ENCODE results near the gene TFAP2E. TPM values are rescaled to one million over a fixed set of nuclear protein-coding genes. Genes with fewer than 3 reads are reported as not detected.

TFAP2E gene
- 0.42 and 0.83 TPM in 2 replicates for total RNA-seq

GRCh38 chr1:35573198-35574124, at the start of gene TFAP2E:
TFAP2E (plus strand) TSS chr1:35573314; CDS start chr1:35573578, 264 bp downstream.
- intact Hi-C loops (cut with micrococcal nuclease), result no loop called here

DNA sequence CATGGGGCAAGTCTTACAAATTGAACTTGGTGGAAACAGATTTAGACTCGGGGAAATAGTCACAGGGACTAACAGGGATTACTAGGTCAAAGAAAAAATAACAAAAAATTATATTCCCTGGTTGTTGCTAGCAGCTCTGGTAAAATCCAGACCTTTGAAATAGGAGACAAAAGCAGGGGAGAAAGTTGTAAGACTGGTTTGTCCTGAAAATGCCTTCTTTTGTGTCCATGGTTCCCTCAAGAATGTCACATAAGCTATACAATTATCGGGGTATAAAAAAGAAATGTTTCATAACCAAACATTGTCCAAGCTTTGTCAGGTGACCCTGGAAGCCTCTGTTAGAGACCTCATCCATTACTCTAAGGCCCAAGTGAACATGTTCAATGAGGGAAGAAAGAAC, 49.0 kb upstream of the TFAP2E start:
- intact Hi-C loops (cut with micrococcal nuclease), result no loop called here

GRCh38 chr1:35530168-35530567, 42.9 kb upstream of the TFAP2E start:
- intact Hi-C loops (cut with micrococcal nuclease), result no loop called here

DNA sequence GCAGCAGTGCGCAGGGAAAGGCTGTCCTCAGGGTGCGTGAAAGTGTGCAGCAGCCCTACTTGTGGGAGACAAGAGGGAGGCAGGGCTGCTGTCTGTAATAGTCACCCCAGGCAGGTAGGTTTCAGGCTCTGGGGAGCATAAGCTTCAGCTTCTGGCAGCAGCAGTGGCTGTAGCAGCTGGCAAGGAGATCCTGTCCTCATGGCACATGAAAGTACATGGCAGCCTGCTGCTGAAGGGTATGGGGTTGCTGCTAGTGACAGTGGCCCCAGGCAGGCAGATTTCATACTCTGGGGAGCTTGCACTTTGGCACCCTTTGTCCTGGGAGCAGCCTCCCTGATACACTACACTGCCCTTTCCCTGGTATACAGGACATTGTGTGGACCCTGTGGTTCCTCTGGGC, 42.2 kb upstream of the TFAP2E start:
- intact Hi-C loops (cut with micrococcal nuclease), result no loop called here

- intact Hi-C loops (cut with micrococcal nuclease), result no loop called here
These were observed 41.7 kb upstream of the TFAP2E start for GRCh38 chr1:35531368-35531767.

GRCh38 chr1:35532497-35533223, 40.5 kb upstream of the TFAP2E start:
- intact Hi-C loops (cut with micrococcal nuclease), result no loop called here

DNA sequence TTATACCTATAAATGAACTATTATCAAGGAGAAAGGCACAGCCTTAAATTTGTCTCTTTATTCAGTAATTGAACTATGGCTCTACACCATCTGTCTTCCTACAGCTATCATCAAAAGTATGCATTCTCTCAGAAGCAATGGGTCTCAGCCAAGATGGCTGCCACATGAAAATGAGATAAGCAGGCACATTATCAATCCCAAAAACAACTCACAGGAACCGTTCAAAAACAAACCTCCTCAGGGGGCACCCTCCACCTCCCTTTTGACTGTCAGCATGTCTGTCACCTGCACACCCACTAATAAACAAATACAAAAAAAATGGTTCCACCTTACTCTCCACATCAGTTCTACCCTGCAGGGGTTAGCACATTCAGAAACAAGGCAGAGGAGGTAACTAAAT, 39.5 kb upstream of the TFAP2E start:
- intact Hi-C loops (cut with micrococcal nuclease), result no loop called here

DNA sequence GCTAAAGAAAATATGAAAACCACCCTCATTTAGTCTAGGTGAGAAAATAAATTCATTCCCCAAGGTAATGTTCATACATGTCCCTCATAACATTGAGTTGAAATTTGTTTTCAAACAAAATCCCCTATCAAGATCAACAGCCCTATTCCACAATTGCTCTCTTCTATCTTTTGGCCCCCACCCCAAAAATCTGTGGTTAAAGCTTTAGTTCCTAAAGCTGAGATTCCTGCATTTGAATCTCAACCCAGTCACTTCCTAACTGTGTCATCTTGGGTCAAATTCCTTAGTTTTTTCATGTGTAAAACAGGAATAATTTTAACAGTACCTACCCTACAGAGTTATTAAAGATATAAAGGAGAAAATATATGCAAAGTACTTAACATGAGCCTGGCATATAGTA, 37.9 kb upstream of the TFAP2E start:
- intact Hi-C loops (cut with micrococcal nuclease), result no loop called here

- intact Hi-C loops (cut with micrococcal nuclease), result no loop called here
These were observed 36.5 kb upstream of the TFAP2E start for GRCh38 chr1:35536556-35537162.

GRCh38 chr1:35537806-35538205, 35.3 kb upstream of the TFAP2E start:
- intact Hi-C loops (cut with micrococcal nuclease), result no loop called here

- intact Hi-C loops (cut with micrococcal nuclease), result loop anchor here (1.0 kb wide), 1 partner anchor 33 kb away; no protein-coding TSS in a partner anchor
These were observed 33.9 kb upstream of the TFAP2E start for GRCh38 chr1:35539073-35539823.

DNA sequence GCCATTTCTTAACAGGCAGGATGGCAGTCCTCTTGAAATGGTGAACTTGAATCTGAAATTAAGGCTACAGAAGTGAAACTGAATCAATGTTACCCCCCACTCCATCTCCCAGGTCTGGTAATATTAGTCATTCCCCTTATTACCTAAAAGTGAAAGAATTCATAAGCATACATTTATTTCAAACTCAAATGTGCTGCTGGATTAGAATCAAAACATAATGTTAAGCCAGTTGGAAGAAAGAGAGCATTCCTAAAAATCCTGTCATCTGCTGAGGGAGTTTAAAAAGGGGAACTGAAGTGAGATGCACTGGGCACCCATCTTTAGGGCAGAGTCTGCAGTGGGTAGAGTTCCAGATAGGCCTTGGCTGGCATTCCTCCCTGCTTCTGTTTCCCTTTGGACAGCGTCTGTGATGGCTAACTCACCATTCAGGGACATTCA, 33.3 kb upstream of the TFAP2E start:
- intact Hi-C loops (cut with micrococcal nuclease), result loop anchor here (1.0 kb wide), 1 partner anchor 34 kb away; no protein-coding TSS in a partner anchor

GRCh38 chr1:35544976-35545375, 28.1 kb upstream of the TFAP2E start:
- intact Hi-C loops (cut with micrococcal nuclease), result loop anchor here (1.0 kb wide), 2 partner anchors 94 to 343 kb away; no protein-coding TSS in a partner anchor

DNA sequence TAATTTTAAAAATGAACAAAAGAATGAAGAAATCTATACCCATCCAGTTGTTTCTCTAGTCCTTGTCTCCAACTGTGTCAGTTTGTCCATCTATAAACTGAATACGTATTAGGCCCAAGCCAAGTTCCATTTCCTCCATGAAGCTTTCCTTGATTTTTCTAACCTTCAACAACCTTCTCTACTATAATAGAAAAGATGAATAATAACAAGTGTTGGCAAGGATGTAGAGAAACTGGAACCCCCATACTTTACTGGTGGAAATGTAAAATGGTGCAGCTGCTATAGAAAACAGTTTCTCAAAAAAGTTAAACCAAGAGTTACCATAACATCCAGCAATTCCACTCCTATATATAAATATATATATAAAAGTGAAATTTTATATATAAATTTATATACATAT, 26.5 kb upstream of the TFAP2E start:
- intact Hi-C loops (cut with micrococcal nuclease), result no loop called here

DNA sequence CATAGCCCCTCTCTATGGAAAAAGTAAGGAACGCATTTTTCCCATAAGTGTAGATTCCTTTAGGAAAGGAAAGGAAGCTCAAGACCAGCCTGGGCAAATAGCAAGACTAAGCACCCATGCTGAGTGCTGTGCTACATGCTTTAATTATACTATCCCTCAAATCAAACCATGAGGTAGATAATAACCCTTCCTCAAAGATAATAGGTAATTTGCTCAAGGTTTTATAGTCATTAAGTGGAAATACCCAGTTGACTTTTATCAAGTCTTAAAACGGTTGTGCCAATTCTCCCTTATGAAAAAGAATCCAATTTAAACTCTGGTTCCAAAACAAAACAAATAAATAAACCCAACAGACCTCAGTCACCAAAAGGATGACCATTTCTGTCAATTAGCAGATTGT, 19.3 kb upstream of the TFAP2E start:
- intact Hi-C loops (cut with micrococcal nuclease), result no loop called here

DNA sequence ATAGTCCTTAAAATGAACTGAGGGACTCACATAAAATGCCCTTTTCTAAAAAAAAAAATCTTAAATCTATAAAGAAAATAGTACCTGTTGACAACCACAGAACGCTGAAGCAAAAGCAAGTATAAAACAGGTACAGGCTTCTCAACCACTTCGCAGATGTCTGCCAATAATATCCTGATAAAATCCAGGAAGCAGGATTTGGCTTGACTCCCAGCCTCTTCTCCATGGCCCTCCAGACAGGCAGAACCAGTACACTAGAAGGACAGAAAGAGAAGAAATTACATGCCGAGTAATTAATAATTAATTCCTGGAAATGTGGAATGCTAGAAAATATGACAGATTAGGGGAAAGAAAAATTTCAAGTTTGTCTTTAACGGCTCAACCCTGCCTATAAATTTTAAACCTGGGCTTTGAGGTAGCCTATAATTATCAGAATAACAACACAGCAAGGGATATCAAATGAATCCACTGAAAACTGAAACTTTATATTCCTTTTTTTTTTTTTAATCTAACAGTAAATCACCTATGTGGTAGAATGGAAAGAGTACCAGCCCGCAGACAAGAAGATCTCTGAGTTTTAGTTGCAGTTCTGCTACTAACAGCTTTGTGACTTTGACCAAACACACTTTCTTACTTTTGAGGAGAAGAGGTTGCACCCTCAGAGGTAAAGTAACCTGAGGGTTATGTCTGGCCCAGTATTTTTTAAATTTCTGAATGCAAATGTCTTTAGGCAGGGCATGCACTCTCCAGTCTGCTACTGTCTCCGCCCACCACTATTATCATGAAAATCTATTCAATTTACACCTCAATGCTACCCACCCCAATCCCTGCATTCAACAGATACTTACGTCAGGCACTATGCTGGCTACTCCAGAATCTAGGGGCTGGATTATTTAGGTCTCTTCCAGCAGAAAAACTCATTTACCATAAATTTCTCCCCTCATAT, 18.6 kb upstream of the TFAP2E start:
- intact Hi-C loops (cut with micrococcal nuclease), result loop anchor here (5.0 kb wide), 1 partner anchor 522 kb away; the partner anchor contains the start of gene ZMYM6

DNA sequence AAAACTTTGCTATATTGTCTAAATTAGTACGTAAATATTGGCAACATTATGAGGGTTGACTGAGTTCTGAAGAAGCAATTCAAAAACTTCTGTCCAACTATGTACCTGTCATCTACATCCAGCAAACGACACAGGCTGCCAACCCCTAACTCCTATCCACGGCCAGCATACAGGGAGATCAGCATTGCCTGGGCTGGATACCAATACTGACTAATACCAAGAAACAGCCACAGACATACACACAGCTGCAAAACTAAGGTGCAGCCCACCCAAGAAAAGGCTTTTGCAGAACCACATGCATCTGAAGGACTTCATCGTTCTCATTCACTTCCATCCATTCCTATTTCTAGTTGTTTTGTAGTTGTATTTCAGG, 17.9 kb upstream of the TFAP2E start:
- intact Hi-C loops (cut with micrococcal nuclease), result loop anchor here (5.0 kb wide), 1 partner anchor 523 kb away; the partner anchor contains the start of gene ZMYM6

GRCh38 chr1:35555601-35556477, 17.3 kb upstream of the TFAP2E start:
- intact Hi-C loops (cut with micrococcal nuclease), result loop anchor here (2.0 to 5.0 kb wide), 4 partner anchors 287 to 524 kb away; partner anchors contain the start of genes AGO3, ZMYM4 and ZMYM6

Data from T-helper 1 cell treated with Interleukin-12 subunit alpha and Interleukin-12 subunit beta and Interleukin-4 antibody, amounts not matched to agents 30 ng/mL and 1 ng/mL, for 36 hours (primary cell).